ENCODE measurements around the gene CCDC47.

The CCDC47 gene

DNA sequence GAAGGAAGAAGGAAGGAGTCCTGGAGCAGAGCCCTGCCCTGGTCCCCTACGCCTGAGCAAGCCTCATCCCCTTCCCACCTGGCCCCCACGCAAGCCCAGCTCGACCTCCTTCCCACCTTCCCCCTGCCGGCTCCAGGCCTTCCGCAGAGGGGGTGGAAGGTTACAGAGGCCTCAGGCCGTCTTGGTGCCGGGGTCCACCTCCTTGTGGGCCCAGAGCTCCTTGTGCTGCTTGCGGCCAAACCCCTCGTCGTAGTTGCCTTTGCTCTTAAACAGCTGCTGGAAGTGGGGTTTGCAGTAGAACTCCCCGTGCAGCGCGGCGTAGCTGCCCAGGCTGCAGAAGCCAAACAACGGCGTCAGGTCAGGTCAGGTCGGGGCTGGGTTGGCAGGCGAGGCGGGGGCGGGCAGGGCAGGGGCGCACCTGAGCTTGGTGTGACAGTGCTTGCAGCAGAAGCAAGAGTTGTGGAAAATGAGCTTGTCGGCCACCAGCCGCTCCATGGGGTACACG lies 75.0 kb downstream of the CCDC47 start:
- TF ChIP-seq, protein P1, sequence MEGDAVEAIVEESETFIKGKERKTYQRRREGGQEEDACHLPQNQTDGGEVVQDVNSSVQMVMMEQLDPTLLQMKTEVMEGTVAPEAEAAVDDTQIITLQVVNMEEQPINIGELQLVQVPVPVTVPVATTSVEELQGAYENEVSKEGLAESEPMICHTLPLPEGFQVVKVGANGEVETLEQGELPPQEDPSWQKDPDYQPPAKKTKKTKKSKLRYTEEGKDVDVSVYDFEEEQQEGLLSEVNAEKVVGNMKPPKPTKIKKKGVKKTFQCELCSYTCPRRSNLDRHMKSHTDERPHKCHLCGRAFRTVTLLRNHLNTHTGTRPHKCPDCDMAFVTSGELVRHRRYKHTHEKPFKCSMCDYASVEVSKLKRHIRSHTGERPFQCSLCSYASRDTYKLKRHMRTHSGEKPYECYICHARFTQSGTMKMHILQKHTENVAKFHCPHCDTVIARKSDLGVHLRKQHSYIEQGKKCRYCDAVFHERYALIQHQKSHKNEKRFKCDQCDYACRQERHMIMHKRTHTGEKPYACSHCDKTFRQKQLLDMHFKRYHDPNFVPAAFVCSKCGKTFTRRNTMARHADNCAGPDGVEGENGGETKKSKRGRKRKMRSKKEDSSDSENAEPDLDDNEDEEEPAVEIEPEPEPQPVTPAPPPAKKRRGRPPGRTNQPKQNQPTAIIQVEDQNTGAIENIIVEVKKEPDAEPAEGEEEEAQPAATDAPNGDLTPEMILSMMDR (IDR thresholded peaks at IDR 0.05), result no peak
- H3K36me3 ChIP-seq, result peaks cover 8 to 31% (median 21%) of the 10 kb centered on the region in 3 donors
- intact Hi-C loops (cut with DNase I; ENCODE audit: low total_unique reads), result no loop called here
- no peaks in the 10 kb centered on the region for H3K9me3 ChIP-seq
- peaks cover 5 to 39% (median 29%) of the 10 kb centered on the region in 4 donors for H3K4me1 ChIP-seq
- H3K27ac ChIP-seq, result no peak overlapping the region
- peak overlapping the region; percentile 49 to 72 for H3K4me3 ChIP-seq
- no peaks in the 10 kb centered on the region for H3K27me3 ChIP-seq
- no peak for DNase-seq

DNA sequence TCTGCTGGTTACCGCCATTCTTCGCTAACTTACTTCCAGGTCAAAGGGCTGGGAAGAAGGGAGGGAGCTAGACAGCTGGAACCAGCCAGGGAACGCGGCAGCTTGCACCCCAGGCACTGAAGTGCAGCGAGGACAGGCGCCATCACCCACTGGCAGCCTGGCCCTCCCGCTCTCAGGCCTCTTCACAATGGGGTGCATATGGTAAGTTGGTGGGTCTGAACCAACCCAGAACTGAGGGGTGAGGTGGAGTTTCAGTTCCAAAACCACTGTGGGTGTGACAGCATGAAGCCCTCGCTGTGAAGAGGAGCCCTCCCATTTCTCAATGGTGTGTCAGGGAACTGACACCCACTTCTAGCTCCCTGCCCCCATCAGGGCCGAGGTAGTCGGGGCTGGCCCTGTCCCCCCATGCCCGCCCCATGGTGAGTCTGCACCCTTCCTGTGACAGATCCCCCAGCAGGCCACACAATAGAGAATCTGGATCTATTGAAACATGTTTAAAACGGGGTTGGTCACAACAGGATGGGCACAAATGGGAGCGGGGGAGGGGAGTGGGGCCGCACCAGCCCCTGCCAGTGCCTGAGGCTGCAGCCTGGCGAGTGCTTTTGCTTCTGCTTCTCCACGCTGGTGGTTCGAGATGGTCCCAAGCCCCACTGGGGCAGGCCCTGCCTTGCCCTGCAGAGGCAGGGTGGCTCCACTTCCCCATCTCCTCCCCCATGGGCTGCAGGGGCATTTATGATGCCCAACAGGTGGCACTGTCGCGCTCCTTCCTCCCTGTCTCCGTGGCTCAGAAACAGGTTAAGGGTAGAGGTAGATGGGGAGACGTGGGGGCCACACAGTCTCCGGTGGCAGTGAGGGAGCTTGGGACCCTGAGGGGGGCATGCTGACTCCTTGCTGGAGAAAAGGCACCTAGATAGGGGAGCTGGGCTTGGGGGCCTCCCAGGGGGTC lies 75.8 kb downstream of the CCDC47 start:
- TF ChIP-seq, protein P1 (IDR thresholded peaks at IDR 0.05), result peak; percentile 13 to 16
- H3K4me1 ChIP-seq, result peaks cover 5 to 39% (median 29%) of the 10 kb centered on the region in 4 donors
- H3K36me3 ChIP-seq, result peaks cover 15 to 31% (median 22%) of the 10 kb centered on the region in 3 donors
- DNase-seq, result no peak
- no peak overlapping the region for H3K4me3 ChIP-seq
- H3K9me3 ChIP-seq, result no peaks in the 10 kb centered on the region
- H3K27ac ChIP-seq, result no peak overlapping the region
- intact Hi-C loops (cut with DNase I; ENCODE audit: low total_unique reads), result no loop called here
- H3K27me3 ChIP-seq, result no peaks in the 10 kb centered on the region

DNA sequence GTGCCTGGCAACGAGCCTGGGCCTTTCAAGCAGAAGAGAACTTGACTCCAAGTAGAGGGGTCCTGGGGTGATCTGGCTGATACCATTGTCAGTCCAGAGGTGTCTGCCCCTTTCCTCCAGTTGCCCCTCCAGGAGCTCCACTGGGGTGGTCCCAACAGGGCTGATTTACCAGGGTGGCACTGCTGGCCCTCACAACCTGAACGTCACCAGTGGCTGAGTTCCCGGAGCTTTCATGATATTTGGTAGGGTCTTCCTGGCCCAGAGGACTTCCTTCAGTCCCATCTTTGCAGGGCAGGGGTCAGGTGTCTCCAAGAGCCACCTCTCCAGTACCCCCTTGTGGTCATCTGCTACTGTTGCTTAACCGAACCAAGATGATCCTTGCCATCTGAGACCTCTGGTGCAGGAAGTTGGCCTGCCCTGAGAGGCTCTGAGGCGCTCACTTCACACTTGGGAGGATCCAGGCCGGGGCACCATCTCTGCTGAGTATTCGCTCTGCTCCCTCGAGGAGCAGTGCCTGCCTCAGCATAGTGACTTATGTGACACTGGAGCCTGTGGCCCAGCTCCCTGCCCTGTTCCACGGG lies 76.9 kb downstream of the CCDC47 start:
- H3K4me1 ChIP-seq, result peaks cover 5 to 33% (median 28%) of the 10 kb centered on the region in 4 donors
- DNase-seq, result no peak
- TF ChIP-seq, protein P1 (IDR thresholded peaks at IDR 0.05), result peak in 1 of 2 experiments; percentile 19
- peaks cover 26 to 40% (median 33%) of the 10 kb centered on the region in 3 donors for H3K36me3 ChIP-seq
- no peaks in the 10 kb centered on the region for H3K27me3 ChIP-seq
- intact Hi-C loops (cut with DNase I; ENCODE audit: low total_unique reads), result no loop called here
- H3K27ac ChIP-seq, result no peak overlapping the region
- no peak overlapping the region for H3K4me3 ChIP-seq
- H3K9me3 ChIP-seq, result no peaks in the 10 kb centered on the region

DNA sequence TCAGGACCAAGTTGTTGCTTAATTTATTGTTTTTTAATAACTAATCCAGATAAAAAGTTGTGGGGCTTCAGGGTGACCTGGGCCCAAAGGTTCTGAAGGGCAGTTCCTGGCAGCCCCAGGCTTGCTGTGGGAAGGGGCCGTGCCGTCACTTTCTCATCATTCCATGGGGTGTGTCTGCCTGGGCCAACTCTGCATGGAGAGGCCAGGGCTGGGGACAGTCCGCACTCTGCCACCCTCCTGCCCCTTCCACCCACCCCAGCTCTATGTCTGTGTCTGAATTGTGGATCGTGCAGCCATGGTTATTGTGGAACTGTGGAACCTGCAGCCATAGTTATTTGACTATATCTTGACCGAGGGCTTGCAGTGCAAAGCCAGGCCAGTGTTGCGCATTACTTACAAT lies 77.5 kb downstream of the CCDC47 start:
- H3K4me1 ChIP-seq, result peaks cover 5 to 28% (median 22%) of the 10 kb centered on the region in 4 donors
- H3K27ac ChIP-seq, result no peak overlapping the region
- peaks cover 32 to 46% (median 39%) of the 10 kb centered on the region in 3 donors for H3K36me3 ChIP-seq
- DNase-seq, result no peak
- intact Hi-C loops (cut with DNase I; ENCODE audit: low total_unique reads), result no loop called here
- H3K4me3 ChIP-seq, result no peak overlapping the region
- H3K27me3 ChIP-seq, result no peaks in the 10 kb centered on the region
- no peaks in the 10 kb centered on the region for H3K9me3 ChIP-seq
- TF ChIP-seq, protein P1 (IDR thresholded peaks at IDR 0.05), result no peak

Data from tibial artery (tissue), 4 donors.